ENCODE data around the gene TIPRL.

TIPRL gene

GRCh38 chr1:168243198-168243597 is 64.4 kb downstream of the TIPRL start:
- no peak for DNase-seq (ENCODE audit: low read depth, low spot score)
- no peak overlapping the region for H3K4me3 ChIP-seq (ENCODE audit: low read depth, low read length)
- ChIA-PET CTCF (interaction anchor here (0.6 to 1.4 kb wide), 2 partner anchors 8 to 65 kb away, joined by 3 to 6 read pairs; no protein-coding TSS in a partner anchor), POLR2A (no interaction called here)
- TF ChIP-seq CTCF (IDR thresholded peaks at IDR 0.05; ENCODE audit: insufficient read depth, low read length, missing control alignments), result no peak

- CTCF ChIA-PET, result interaction anchor here (0.6 to 1.5 kb wide), 3 partner anchors 9 to 98 kb away, joined by 3 to 6 read pairs (median 3); no protein-coding TSS in a partner anchor
- no peak overlapping the region for H3K4me3 ChIP-seq (ENCODE audit: low read depth, low read length)
- POLR2A ChIA-PET, result no interaction called here
- no peak for TF ChIP-seq CTCF (IDR thresholded peaks at IDR 0.05; ENCODE audit: insufficient read depth, low read length, missing control alignments)
- DNase-seq (ENCODE audit: low read depth, low spot score), result no peak
Measured at GRCh38 chr1:168243636-168244212, 65.0 kb downstream of the TIPRL start.

GRCh38 chr1:168245042-168245441 is 66.3 kb downstream of the TIPRL start:
- DNase-seq (ENCODE audit: low read depth, low spot score), result no peak
- POLR2A ChIA-PET, result no interaction called here
- no peak overlapping the region for H3K4me3 ChIP-seq (ENCODE audit: low read depth, low read length)
- no peak for TF ChIP-seq CTCF (IDR thresholded peaks at IDR 0.05; ENCODE audit: insufficient read depth, low read length, missing control alignments)
- CTCF ChIA-PET, result interaction anchor here (1.5 to 2.0 kb wide), 2 partner anchors 10 to 100 kb away, joined by 3 to 15 read pairs; no protein-coding TSS in a partner anchor

GRCh38 chr1:168246506-168246905 is 67.7 kb downstream of the TIPRL start:
- no peak for DNase-seq (ENCODE audit: low read depth, low spot score)
- no peak for TF ChIP-seq CTCF (IDR thresholded peaks at IDR 0.05; ENCODE audit: insufficient read depth, low read length, missing control alignments)
- H3K4me3 ChIP-seq (ENCODE audit: low read depth, low read length), result no peak overlapping the region
- ChIA-PET CTCF (interaction anchor here (0.7 to 2.0 kb wide), 3 partner anchors 11 to 24 kb away, joined by 3 to 15 read pairs (median 3); no protein-coding TSS in a partner anchor), POLR2A (no interaction called here)

Data from AG04449 (cell line).